ENCODE measurements around the gene SLK. TPM values are rescaled to one million over a fixed set of nuclear protein-coding genes. Genes with fewer than 3 reads are reported as not detected.

SLK gene
- total RNA-seq, 6 donors from 2014 or later: 38.7 to 103 (median 58.1) TPM

DNA sequence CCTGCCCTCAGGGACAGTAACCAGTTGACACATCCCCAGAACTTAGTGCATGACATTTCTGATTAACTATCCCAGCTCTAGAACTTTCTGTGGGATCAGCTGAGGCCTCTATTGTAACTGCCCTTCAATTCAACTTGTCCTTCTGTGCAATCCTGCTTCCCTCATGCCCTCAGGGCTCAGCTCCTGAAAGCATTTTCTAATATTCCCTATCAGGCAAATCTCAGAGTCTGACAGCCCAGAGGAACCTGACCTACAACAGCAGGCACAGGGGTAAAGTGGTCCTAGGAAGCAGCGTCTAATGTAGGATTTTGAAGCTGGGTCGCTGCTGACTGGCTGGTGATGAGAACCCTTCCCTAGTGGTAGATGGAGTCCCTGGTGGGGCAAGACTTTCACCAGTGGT is 35.3 kb upstream of the SLK start:
- ATAC-seq (ENCODE audit: low FRiP score in 2 of 2) (no peak), DNase-seq (no peak)
- H3K9me3 ChIP-seq: no peaks in the 10 kb centered on the region
- H3K27ac ChIP-seq: no peak overlapping the region
- WGBS, 2 donors: 97 to 100% methylated on average over 2 of the region's 2 CpGs
- H3K36me3 ChIP-seq: no peaks in the 10 kb centered on the region
- no peaks in the 10 kb centered on the region for H3K4me1 ChIP-seq
- no peak overlapping the region for H3K4me3 ChIP-seq
- H3K27me3 ChIP-seq: no peaks in the 10 kb centered on the region
- no peak for TF ChIP-seq CTCF (IDR thresholded peaks at IDR 0.05)
- TF ChIP-seq POLR2A (IDR thresholded peaks at IDR 0.05): no peak

GRCh38 chr10:103932271-103932670 is 34.7 kb upstream of the SLK start:
- ATAC-seq (ENCODE audit: low FRiP score in 2 of 2) (no peak), DNase-seq (no peak)
- no peak overlapping the region for H3K27ac ChIP-seq
- H3K4me3 ChIP-seq: no peak overlapping the region
- WGBS, 2 donors: 90 to 97% methylated on average over 7 of the region's 7 CpGs
- no peaks in the 10 kb centered on the region for H3K4me1 ChIP-seq
- H3K9me3 ChIP-seq: no peaks in the 10 kb centered on the region
- TF ChIP-seq CTCF (IDR thresholded peaks at IDR 0.05) (no peak), POLR2A (IDR thresholded peaks at IDR 0.05) (no peak), POLR2AphosphoS5 (IDR thresholded peaks at IDR 0.05) (no peak), EP300 (IDR thresholded peaks at IDR 0.05) (no peak)
- H3K27me3 ChIP-seq: no peaks in the 10 kb centered on the region
- H3K36me3 ChIP-seq: no peaks in the 10 kb centered on the region

- no peaks in the 10 kb centered on the region for H3K4me1 ChIP-seq
- TF ChIP-seq CTCF (IDR thresholded peaks at IDR 0.05): no peak
- TF ChIP-seq POLR2AphosphoS5 (IDR thresholded peaks at IDR 0.05): no peak
- no peak for TF ChIP-seq POLR2A (IDR thresholded peaks at IDR 0.05)
- TF ChIP-seq EP300 (IDR thresholded peaks at IDR 0.05): no peak
- H3K27me3 ChIP-seq: no peaks in the 10 kb centered on the region
- H3K9me3 ChIP-seq: no peaks in the 10 kb centered on the region
- DNase-seq: no peak
- no peak overlapping the region for H3K4me3 ChIP-seq
- no peak for ATAC-seq (ENCODE audit: low FRiP score in 2 of 2)
- H3K36me3 ChIP-seq: no peaks in the 10 kb centered on the region
- WGBS, 2 donors: 64 to 69% methylated on average over 3 of the region's 3 CpGs
- H3K27ac ChIP-seq: no peak overlapping the region
These were observed 34.0 kb upstream of the SLK start for GRCh38 chr10:103932971-103933370.

DNA sequence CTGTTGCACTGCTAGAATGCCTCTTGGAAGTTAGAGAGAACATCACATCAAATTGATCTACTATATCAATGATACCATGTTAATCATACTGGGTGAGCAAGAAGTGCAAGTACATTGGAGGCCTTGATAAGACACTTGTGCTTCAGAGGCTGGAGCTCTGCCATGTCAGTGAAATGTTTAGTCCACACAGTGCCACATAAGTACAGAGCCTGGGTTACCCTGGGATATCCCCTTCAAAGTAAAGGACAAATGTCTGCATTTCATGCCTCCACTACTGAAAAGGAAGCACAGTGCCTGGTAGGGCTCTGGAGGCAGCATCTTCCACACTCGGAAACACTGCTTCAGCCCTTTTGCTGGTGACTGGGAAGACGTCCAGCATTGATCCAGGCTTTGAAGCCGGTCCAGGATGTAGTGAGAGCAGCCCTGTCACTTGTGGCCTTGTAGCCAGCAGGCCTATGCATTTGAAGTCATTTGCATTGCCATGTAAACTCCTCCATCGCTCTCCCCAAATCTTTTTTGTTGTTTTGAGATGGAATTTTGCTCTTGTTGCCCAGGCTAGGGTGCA is 33.3 kb upstream of the SLK start:
- Histone ChIP-seq H3K4me1 (no peaks in the 10 kb centered on the region), H3K9me3 (no peaks in the 10 kb centered on the region), H3K36me3 (no peaks in the 10 kb centered on the region), H3K27ac (no peak overlapping the region), H3K27me3 (no peaks in the 10 kb centered on the region), H3K4me3 (no peak overlapping the region)
- no peak for DNase-seq
- WGBS, 2 donors: 35 to 59% methylated on average over 4 of the region's 4 CpGs
- TF ChIP-seq CTCF (IDR thresholded peaks at IDR 0.05) (no peak), POLR2AphosphoS5 (IDR thresholded peaks at IDR 0.05) (no peak), EP300 (IDR thresholded peaks at IDR 0.05) (no peak), POLR2A (IDR thresholded peaks at IDR 0.05) (no peak)
- no peak for ATAC-seq (ENCODE audit: low FRiP score in 2 of 2)

- Histone ChIP-seq H3K27ac (no peak overlapping the region), H3K36me3 (no peaks in the 10 kb centered on the region), H3K4me3 (no peak overlapping the region), H3K9me3 (no peaks in the 10 kb centered on the region), H3K27me3 (no peaks in the 10 kb centered on the region), H3K4me1 (no peaks in the 10 kb centered on the region)
- no peak for TF ChIP-seq CTCF (IDR thresholded peaks at IDR 0.05)
- TF ChIP-seq EP300 (IDR thresholded peaks at IDR 0.05): no peak
- TF ChIP-seq POLR2A (IDR thresholded peaks at IDR 0.05): no peak
- no peak for TF ChIP-seq POLR2AphosphoS5 (IDR thresholded peaks at IDR 0.05)
- ATAC-seq (ENCODE audit: low FRiP score in 2 of 2) (no peak), DNase-seq (no peak)
- WGBS, 2 donors: 96 to 97% methylated on average over 6 of the region's 6 CpGs
These were observed 32.6 kb upstream of the SLK start for GRCh38 chr10:103934308-103934707.

Measured in upper lobe of left lung (tissue), 6 donors.